ENCODE measurements around the gene ZNF180.
"Not testable (repeated sequence)": the region's sequence is repeated elsewhere in the genome, so short reads cannot be mapped to it uniquely, and the experiment has no call there.

- not testable (repeated sequence) for TF ChIP-seq CTCF (conservative IDR thresholded peaks at IDR 0.05; ENCODE audit: low read length); EZH2phosphoT487 (IDR thresholded peaks at IDR 0.05; ENCODE audit: borderline replicate concordance, low read depth, low read length)
These were observed 44.3 kb downstream of the ZNF180 start for GRCh38 chr19:44456016-44456415.

Data from OCI-LY7 (cell line).